OCI-LY7 (cell line): ENCODE results near the gene PARD6G.

Experiments
- EZH2phosphoT487 ChIP-seq: fragments of 200-600 bp; sonication (generic); IDR thresholded peaks from 2 replicates; pipeline ENCODE4 v1.6.1; 2018; ENCODE audit warnings: low read depth, borderline replicate concordance, mild to moderate bottlenecking, mixed run types, antibody characterized with exemption, low read length, moderate library complexity, mixed read lengths
- TF ChIP-seq, protein P1 (sequence below): fragments of 200-600 bp; sonication (generic); conservative IDR thresholded peaks from 2 replicates; pipeline ENCODE4 v1.5.1; 2014; ENCODE audit warnings: mild to moderate bottlenecking, antibody characterized with exemption, low read length, moderate library complexity, mixed read lengths

DNA sequence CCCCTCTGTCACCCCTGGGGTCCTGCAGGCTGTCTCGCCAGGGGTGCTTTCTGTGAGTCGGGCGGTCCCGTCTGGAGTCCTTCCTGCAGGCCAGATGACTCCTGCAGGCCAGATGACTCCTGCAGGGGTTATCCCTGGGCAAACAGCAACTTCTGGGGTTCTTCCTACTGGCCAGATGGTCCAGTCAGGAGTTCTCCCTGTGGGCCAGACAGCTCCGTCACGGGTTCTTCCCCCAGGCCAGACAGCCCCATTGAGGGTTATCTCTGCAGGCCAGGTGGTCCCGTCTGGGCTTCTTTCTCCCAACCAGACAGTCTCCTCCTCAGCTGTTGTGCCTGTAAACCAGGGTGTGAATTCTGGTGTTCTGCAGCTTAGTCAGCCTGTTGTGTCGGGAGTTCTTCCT, 110.6 kb downstream of the PARD6G start:
- no peak for TF ChIP-seq EZH2phosphoT487
- TF ChIP-seq, protein P1, sequence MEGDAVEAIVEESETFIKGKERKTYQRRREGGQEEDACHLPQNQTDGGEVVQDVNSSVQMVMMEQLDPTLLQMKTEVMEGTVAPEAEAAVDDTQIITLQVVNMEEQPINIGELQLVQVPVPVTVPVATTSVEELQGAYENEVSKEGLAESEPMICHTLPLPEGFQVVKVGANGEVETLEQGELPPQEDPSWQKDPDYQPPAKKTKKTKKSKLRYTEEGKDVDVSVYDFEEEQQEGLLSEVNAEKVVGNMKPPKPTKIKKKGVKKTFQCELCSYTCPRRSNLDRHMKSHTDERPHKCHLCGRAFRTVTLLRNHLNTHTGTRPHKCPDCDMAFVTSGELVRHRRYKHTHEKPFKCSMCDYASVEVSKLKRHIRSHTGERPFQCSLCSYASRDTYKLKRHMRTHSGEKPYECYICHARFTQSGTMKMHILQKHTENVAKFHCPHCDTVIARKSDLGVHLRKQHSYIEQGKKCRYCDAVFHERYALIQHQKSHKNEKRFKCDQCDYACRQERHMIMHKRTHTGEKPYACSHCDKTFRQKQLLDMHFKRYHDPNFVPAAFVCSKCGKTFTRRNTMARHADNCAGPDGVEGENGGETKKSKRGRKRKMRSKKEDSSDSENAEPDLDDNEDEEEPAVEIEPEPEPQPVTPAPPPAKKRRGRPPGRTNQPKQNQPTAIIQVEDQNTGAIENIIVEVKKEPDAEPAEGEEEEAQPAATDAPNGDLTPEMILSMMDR: no peak
